Upper lobe of left lung (tissue), 6 donors: ENCODE data around the gene SLC9A9. TPM values are rescaled to one million over a fixed set of nuclear protein-coding genes. Genes with fewer than 3 reads are reported as not detected.

Experiments used
- ATAC-seq, 2 donors: fragments of 200-7000 bp; cut with Tn5 transposase; one replicate each; pipeline ENCODE4 v1.9.1; 2022; ENCODE audit warnings: mild to moderate bottlenecking in 2 of 2, moderate library complexity in 2 of 2; ENCODE audit not compliant: low FRiP score in 2 of 2
- DNase-seq, 2 donors: peaks; one replicate each; pipeline ENCODE4 v3.0.0-alpha.2; 2019 to 2020
- H3K27ac ChIP-seq, 4 donors: fragments of 200-600 bp; sonication (generic); one replicate each; pipeline ENCODE4 v1.5.1; 2016 to 2019
- H3K27me3 ChIP-seq, 4 donors: fragments of 200-600 bp; sonication (generic); one replicate each; pipeline ENCODE4 v1.5.1; 2017 to 2019
- H3K36me3 ChIP-seq, 4 donors: fragments of 200-600 bp; sonication (generic); one replicate each; pipeline ENCODE4 v1.5.1; 2016 to 2019
- H3K4me1 ChIP-seq, 4 donors: fragments of 200-600 bp; sonication (generic); one replicate each; pipeline ENCODE4 v1.5.1; 2018 to 2019
- H3K4me3 ChIP-seq, 4 donors: fragments of 200-600 bp; sonication (generic); one replicate each; pipeline ENCODE4 v1.5.1; 2017 to 2019; ENCODE audit warnings: mild to moderate bottlenecking in 2 of 4, moderate library complexity in 1 of 4
- H3K9me3 ChIP-seq, 4 donors: fragments of 200-600 bp; sonication (generic); one replicate each; pipeline ENCODE4 v1.5.1; 2018 to 2019
- EP300 ChIP-seq, 4 donors: sonication (generic); formaldehyde crosslinking; IDR thresholded peaks; one replicate each; pipeline ENCODE4 v1.5.1; 2017; ENCODE audit warnings: antibody characterized with exemption in 4 of 4, control low read depth in 2 of 4
- POLR2A ChIP-seq, 4 donors: fragments of 450-650 bp; IDR thresholded peaks; one replicate each; pipeline ENCODE4 v1.5.1; 2016 to 2017; ENCODE audit warnings: antibody characterized with exemption in 4 of 4, mild to moderate bottlenecking in 2 of 4
- POLR2AphosphoS5 ChIP-seq, 2 donors: sonication (generic); formaldehyde crosslinking; IDR thresholded peaks; one replicate each; pipeline ENCODE4 v1.5.1; 2017; ENCODE audit warnings: antibody characterized with exemption in 2 of 2
- WGBS, 2 donors: methylation state at CpG; one replicate each; pipeline ENCODE4 v1.1.5; 2017 to 2018; 5-methylcytosine and 5-hydroxymethylcytosine counted together
- total RNA-seq, 6 donors: library from RNA; depleted of rRNA in 4 of 6; stranded (reverse); fragments of >200 nt in 4 of 6; gene quantifications; one replicate each; pipeline versions ENCODE4 v1.1.0 to v1.2.1, GENCODE V29; 2016 to 2021
- TF ChIP-seq, protein P1 (sequence below), 6 experiments: fragments of 450-650 bp in 4 of 6; fragments of 200-600 bp in 2 of 6; sonication (generic) in 2 of 6; IDR thresholded peaks; one replicate each; pipeline ENCODE4 v1.5.1; 2016 to 2019; ENCODE audit warnings: antibody characterized with exemption in 6 of 6
- donor health status: DM: no; HTN: no; CAD: no; lungs with moderate emphysema.
- donor health status: DM: no; HTN: yes; CAD: no; lungs with severe emphysema.

SLC9A9 gene
- total RNA-seq, 6 donors from 2014 or later = 4.2 to 20.4 (median 8.7) TPM

DNA sequence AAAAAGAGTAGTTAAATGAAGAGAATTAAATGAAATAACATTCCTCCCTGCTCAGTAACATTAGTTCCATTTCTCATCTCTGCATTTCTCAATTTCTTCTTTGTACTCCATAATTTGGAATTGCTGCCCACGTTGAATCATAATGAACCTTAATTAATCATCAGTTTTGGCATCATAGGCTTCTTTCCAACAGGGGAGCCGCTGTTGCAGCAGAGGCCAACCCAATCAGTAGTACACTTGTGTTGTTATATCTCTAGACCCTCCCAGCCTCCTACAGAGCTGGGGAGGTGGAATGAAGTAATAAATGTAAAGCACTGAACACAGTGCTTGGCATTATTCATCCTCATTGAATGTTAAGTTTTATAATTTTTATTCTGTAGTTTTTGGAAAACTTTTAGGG, 488.0 kb downstream of the SLC9A9 start:
- WGBS, 2 donors = 67 to 81% methylated on average over 2 of the region's 2 CpGs
- no peak for ATAC-seq
- Histone ChIP-seq H3K4me1 (no peaks in the 10 kb centered on the region), H3K27me3 (no peaks in the 10 kb centered on the region), H3K4me3 (no peak overlapping the region), H3K9me3 (no peaks in the 10 kb centered on the region), H3K27ac (no peak overlapping the region), H3K36me3 (no peaks in the 10 kb centered on the region)
- no peak for DNase-seq
- TF ChIP-seq POLR2AphosphoS5 (IDR thresholded peaks at IDR 0.05) (no peak), EP300 (IDR thresholded peaks at IDR 0.05) (no peak), POLR2A (IDR thresholded peaks at IDR 0.05) (no peak)
- TF ChIP-seq, protein P1, sequence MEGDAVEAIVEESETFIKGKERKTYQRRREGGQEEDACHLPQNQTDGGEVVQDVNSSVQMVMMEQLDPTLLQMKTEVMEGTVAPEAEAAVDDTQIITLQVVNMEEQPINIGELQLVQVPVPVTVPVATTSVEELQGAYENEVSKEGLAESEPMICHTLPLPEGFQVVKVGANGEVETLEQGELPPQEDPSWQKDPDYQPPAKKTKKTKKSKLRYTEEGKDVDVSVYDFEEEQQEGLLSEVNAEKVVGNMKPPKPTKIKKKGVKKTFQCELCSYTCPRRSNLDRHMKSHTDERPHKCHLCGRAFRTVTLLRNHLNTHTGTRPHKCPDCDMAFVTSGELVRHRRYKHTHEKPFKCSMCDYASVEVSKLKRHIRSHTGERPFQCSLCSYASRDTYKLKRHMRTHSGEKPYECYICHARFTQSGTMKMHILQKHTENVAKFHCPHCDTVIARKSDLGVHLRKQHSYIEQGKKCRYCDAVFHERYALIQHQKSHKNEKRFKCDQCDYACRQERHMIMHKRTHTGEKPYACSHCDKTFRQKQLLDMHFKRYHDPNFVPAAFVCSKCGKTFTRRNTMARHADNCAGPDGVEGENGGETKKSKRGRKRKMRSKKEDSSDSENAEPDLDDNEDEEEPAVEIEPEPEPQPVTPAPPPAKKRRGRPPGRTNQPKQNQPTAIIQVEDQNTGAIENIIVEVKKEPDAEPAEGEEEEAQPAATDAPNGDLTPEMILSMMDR (IDR thresholded peaks at IDR 0.05) = no peak

DNA sequence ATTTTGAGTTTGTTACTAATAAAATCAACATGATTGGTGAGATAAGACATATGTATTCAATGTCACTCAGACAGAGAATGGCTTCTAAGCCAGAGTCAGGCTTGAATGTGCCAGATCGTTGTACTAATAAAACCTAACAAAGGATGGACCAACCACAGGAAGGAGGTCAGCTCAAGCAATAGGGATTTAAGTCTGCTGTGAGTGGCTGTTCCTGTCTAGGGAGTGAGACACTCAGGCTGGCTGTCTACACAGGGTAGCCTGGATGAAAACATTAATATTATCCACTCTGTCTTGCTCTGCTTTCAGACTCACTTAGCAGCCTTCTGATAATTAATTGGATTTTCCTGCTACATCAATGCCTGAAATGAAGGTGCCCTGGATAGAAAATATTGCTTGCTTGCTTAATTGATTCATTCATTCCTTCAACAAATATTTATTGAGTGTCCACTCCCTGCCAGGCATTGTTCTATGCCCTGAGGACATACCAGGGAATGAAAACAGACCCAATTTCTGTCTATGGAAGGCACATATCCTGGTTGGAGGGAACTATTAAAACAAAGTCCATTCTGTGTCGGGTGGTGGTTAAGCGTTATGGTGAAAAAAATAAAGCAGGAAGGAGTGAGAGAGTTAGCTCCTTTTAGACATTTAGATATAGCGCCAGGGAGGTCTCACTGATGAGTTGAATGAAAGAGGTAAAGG, 489.3 kb downstream of the SLC9A9 start:
- DNase-seq = no peak
- TF ChIP-seq POLR2AphosphoS5 (IDR thresholded peaks at IDR 0.05) (no peak), POLR2A (IDR thresholded peaks at IDR 0.05) (no peak), EP300 (IDR thresholded peaks at IDR 0.05) (no peak)
- TF ChIP-seq, protein P1 (IDR thresholded peaks at IDR 0.05) = no peak
- H3K4me1 ChIP-seq = no peaks in the 10 kb centered on the region
- H3K9me3 ChIP-seq = no peaks in the 10 kb centered on the region
- no peaks in the 10 kb centered on the region for H3K27me3 ChIP-seq
- H3K27ac ChIP-seq = no peak overlapping the region
- 61 to 68% methylated on average over 4 of the region's 4 CpGs for WGBS, 2 donors
- no peak overlapping the region for H3K4me3 ChIP-seq
- no peaks in the 10 kb centered on the region for H3K36me3 ChIP-seq
- ATAC-seq = no peak

DNA sequence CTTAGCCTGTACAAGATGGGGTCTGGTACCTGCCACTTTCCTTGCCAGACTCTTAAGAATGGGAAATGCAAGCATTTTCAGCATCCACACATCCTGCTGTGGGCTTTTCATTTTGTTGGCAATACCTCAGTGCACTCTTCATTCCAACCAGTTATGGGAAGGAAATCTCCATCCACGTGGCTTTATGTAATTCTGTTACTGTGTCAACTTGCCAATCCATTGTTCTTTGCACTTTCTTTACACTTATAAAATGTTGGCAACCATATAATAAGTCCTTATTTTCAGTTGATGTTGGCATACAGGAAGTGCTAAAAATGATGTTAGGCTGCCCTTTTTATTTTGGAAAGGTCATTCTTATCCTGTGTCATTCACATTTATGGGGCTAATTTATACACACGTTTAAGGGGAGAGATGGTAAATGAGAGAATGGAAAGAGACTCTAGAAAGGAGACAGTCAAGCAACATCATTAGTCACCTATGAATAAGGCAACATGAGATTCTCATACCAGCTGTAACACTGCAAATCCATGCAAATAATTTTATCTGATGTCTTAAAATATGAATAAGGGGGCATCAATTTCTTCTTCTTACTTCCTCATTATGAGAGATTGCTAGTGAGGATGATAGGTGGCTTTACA, 490.0 kb downstream of the SLC9A9 start:
- Histone ChIP-seq H3K4me3 (no peak overlapping the region), H3K4me1 (peaks cover 0 to under 1% (median 0%) of the 10 kb centered on the region in 4 donors), H3K36me3 (no peaks in the 10 kb centered on the region), H3K27ac (no peak overlapping the region), H3K27me3 (no peaks in the 10 kb centered on the region), H3K9me3 (no peaks in the 10 kb centered on the region)
- ATAC-seq = no peak
- 34 to 40% methylated on average over 2 of the region's 2 CpGs for WGBS, 2 donors
- DNase-seq = no peak
- TF ChIP-seq POLR2A (IDR thresholded peaks at IDR 0.05) (no peak), POLR2AphosphoS5 (IDR thresholded peaks at IDR 0.05) (no peak), EP300 (IDR thresholded peaks at IDR 0.05) (no peak)
- TF ChIP-seq, protein P1 (IDR thresholded peaks at IDR 0.05) = no peak

DNA sequence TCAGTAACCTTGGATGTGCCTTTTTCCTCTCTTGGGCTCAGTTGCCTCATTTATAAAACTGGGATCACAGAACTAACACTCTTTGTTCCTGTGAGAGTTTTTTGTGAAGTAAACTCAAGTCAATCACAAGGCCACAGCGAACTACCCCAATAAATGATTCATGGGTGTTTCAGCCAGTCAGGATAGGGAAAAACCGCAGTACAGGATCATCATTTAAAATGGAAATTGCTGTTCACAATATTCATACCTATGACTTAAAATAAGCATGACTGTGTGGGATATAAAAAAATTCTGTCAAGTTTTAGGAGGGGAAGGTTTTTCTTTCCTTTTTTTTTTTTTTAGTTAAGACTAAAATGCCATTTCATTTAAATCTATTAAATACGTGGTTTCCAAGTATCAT, 490.6 kb downstream of the SLC9A9 start:
- no peak for ATAC-seq
- no peak overlapping the region for H3K27ac ChIP-seq
- no peaks in the 10 kb centered on the region for H3K9me3 ChIP-seq
- DNase-seq = no peak
- H3K4me3 ChIP-seq = no peak overlapping the region
- H3K4me1 ChIP-seq = peaks cover 0 to 4% (median 2%) of the 10 kb centered on the region in 4 donors
- TF ChIP-seq, protein P1 (IDR thresholded peaks at IDR 0.05) = no peak
- 77 to 80% methylated on average over 3 of the region's 3 CpGs for WGBS, 2 donors
- H3K36me3 ChIP-seq = no peaks in the 10 kb centered on the region
- no peaks in the 10 kb centered on the region for H3K27me3 ChIP-seq

DNA sequence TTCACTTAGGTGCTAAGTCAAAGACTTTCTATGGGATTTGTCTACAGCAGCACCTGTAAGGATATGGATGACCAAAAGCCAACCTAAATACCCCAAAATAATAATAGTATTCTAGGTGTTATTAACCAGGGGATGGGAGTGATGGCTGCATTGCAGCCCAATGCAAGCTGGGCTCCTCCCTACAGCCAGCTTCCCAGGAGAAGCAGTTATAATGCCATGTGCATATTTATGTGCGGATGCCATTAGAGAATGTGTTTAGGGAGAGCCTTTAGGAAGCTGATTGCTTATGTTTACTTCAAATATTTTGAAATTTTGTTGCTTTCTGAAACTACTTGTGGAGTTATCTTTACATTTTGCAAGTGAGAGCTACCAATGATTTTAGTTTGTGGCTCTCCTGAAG, 491.4 kb downstream of the SLC9A9 start:
- TF ChIP-seq POLR2AphosphoS5 (IDR thresholded peaks at IDR 0.05) (no peak), EP300 (IDR thresholded peaks at IDR 0.05) (no peak), POLR2A (IDR thresholded peaks at IDR 0.05) (no peak)
- TF ChIP-seq, protein P1 (IDR thresholded peaks at IDR 0.05) = no peak
- WGBS, 2 donors = 95 to 100% methylated on average over 1 of the region's 1 CpG

More for the DNA sequence above, 491.4 kb downstream of the SLC9A9 start:
- ATAC-seq = no peak
- H3K4me1 ChIP-seq = peaks cover 0 to 5% (median 2%) of the 10 kb centered on the region in 4 donors
- no peaks in the 10 kb centered on the region for H3K27me3 ChIP-seq
- DNase-seq = no peak
- H3K4me3 ChIP-seq = no peak overlapping the region
- no peak overlapping the region for H3K27ac ChIP-seq
- H3K36me3 ChIP-seq = no peaks in the 10 kb centered on the region
- no peaks in the 10 kb centered on the region for H3K9me3 ChIP-seq
